Body of pancreas (tissue), 4 donors: ENCODE results near the gene OSBP2.

Source experiments
- CTCF ChIP-seq, 7 experiments: fragments of 450-650 bp in 4 of 7; fragments of 200-600 bp in 3 of 7; sonication (generic) in 3 of 7; IDR thresholded peaks; one replicate each; pipeline ENCODE4 v1.5.1; 2016 to 2019; ENCODE audit warnings: antibody characterized with exemption in 7 of 7
- POLR2A ChIP-seq, 3 donors: fragments of 450-650 bp; IDR thresholded peaks; one replicate each; pipeline ENCODE4 v1.6.1; 2016; ENCODE audit warnings: antibody characterized with exemption in 3 of 3, mild to moderate bottlenecking in 2 of 3

GRCh38 chr22:30876915-30877553, 182.4 kb downstream of the OSBP2 start:
- TF ChIP-seq CTCF (IDR thresholded peaks at IDR 0.05) (no peak), POLR2A (IDR thresholded peaks at IDR 0.05) (no peak)
